ENCODE data around the gene LAMTOR1. TPM values are rescaled to one million over a fixed set of nuclear protein-coding genes. Genes with fewer than 3 reads are reported as not detected.

Gene LAMTOR1
- polyA plus RNA-seq, 6 donors from 2014 or later: 108 to 191 (median 132) TPM

DNA sequence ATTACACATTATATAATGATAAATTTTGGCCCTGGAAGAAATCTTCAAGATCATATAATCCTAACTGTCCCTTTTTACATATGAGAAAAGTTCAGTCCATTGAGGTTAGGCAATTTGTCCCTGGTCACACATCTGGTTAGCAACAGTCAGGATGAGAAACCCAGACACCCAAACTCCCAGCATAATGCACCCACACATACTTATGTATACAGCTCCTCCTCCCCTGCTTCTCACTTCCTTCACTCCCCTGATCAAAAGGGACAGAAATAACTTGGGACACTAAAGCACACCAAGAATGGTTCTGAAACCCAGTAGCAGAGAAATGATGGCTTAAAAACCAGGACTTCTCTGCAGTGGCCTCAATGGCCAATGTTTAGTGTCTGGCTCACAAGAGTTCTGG is 33.9 kb downstream of the LAMTOR1 start:
- H3K4me3 Mint-ChIP-seq: no peak overlapping the region
- peak overlapping the region in 3 of 6 donors; percentile 3 to 94 (median 14) for H3K27ac Mint-ChIP-seq
- peaks cover 6 to 9% of the 10 kb centered on the region in 2 donors for H3K36me3 Mint-ChIP-seq
- no peaks in the 10 kb centered on the region for H3K9me3 Mint-ChIP-seq
- no peaks in the 10 kb centered on the region for H3K27me3 Mint-ChIP-seq
- ATAC-seq (ENCODE audit: low read depth in 2 of 2) (no peak), DNase-seq (no peak)
- H3K4me1 Mint-ChIP-seq: peaks cover 14 to 16% (median 16%) of the 10 kb centered on the region in 3 donors

DNA sequence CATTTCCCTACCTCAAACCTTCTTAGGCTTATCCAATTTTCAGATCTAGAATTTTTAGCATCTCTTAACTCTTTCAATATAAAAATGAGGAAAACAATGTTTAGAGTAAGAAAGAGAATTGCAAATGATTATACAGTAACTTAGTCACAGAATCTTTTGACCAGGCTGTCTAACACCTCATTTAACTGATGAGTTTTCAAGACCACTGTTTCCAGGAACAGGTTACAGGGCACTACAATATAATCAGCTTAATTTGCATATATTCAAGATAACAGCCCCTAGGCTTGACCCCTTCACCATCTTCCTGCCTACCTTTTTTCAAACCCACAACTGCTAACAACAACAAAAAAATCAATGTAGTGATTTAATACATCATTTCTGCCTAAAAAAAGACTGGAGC is 35.4 kb downstream of the LAMTOR1 start:
- Mint-ChIP-seq H3K4me3 (no peak overlapping the region), H3K27ac (peak overlapping the region in 1 of 6 donors; percentile 2), H3K4me1 (peaks cover 14 to 16% (median 16%) of the 10 kb centered on the region in 3 donors), H3K27me3 (no peaks in the 10 kb centered on the region), H3K9me3 (no peaks in the 10 kb centered on the region), H3K36me3 (peaks cover 6 to 9% of the 10 kb centered on the region in 2 donors)
- no peak for ATAC-seq (ENCODE audit: low read depth in 2 of 2)
- DNase-seq: no peak

DNA sequence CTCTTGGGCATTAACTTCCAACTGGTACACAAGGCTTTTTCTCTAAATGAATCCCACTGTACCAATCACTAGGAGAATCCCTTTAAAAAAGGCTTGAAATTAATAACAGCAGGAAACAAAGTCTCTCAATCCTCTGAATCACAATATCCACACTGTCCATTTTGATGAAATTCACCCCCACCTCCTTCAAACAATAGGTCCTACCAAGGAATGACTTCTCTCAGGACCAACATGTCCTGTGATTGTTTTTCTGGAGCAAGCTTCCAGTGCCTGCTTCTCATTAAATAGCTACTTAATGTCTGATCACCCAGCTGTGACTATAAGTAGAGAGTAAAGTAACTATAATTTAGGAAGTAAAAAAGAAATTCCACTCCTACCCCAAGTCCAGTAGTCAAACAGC is 35.8 kb downstream of the LAMTOR1 start:
- Mint-ChIP-seq H3K27ac (no peak overlapping the region), H3K9me3 (no peaks in the 10 kb centered on the region), H3K4me1 (peaks cover 14 to 19% (median 16%) of the 10 kb centered on the region in 3 donors), H3K27me3 (no peaks in the 10 kb centered on the region), H3K36me3 (peaks cover 6 to 9% of the 10 kb centered on the region in 2 donors), H3K4me3 (no peak overlapping the region)
- ATAC-seq (ENCODE audit: low read depth in 2 of 2): no peak
- DNase-seq: no peak

DNA sequence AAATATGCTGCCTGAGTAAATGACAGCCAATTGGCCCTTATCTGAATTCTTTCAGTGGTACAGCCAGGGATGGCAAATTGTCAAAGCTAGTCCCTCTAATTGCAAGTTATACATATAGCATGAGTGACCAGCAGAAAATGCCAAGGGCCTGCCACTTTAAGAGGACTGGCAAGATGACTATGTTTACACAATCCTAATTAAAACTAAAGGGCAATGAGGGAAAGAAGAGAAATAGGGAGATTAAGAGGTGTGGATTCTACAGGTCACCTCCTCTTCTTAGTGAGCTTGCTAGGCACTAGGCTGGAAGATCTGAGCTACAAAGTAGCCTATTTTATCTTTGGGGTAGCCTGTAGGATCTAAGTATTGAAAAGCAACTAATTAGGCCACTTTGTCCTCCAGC is 36.2 kb downstream of the LAMTOR1 start:
- peaks cover 6 to 9% of the 10 kb centered on the region in 2 donors for H3K36me3 Mint-ChIP-seq
- H3K4me3 Mint-ChIP-seq: no peak overlapping the region
- DNase-seq (no peak), ATAC-seq (ENCODE audit: low read depth in 2 of 2) (no peak)
- no peaks in the 10 kb centered on the region for H3K9me3 Mint-ChIP-seq
- H3K27ac Mint-ChIP-seq: peak overlapping the region in 1 of 6 donors; percentile 25
- H3K27me3 Mint-ChIP-seq: no peaks in the 10 kb centered on the region
- H3K4me1 Mint-ChIP-seq: peaks cover 16 to 23% (median 20%) of the 10 kb centered on the region in 3 donors

DNA sequence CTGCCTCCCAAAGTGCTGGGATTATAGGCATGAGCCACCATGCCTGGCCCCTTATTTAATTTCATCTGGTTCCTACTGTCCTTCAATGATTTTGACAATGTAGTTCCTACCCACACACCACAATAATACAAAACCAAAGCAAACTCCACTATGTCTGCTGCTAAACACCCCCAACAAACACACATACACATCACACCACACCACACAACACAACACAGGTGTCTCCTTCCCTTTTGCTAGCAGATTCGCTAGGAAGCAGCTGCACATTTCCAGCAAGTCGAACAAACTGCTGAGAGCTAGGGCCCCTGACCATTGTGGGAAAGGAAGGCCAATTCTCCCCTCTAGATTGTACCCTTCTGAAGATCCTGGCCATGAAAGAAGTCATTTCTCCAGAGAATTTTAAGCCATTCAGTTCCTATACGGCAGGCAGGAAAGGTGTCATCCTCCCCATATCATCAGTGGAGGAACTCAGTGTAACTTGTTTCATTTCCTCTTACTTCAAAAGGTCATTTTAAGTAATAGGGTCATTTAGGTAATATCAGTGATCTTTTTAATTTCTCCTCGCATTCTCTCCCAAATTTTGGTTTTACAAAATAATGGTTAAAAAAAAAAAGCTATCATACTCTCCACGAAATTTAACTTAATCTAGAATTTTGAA is 41.2 kb downstream of the LAMTOR1 start:
- peak overlapping the region; percentile 89 to 98 (median 93) for H3K27ac Mint-ChIP-seq
- ATAC-seq (ENCODE audit: low read depth in 2 of 2): peak; percentile 92
- H3K4me1 Mint-ChIP-seq: peaks cover 6 to 13% (median 9%) of the 10 kb centered on the region in 3 donors
- no peak for DNase-seq
- no peaks in the 10 kb centered on the region for H3K27me3 Mint-ChIP-seq
- peak overlapping the region in 7 of 8 donors; percentile 69 to 90 (median 80) for H3K4me3 Mint-ChIP-seq
- no peaks in the 10 kb centered on the region for H3K36me3 Mint-ChIP-seq
- H3K9me3 Mint-ChIP-seq: no peaks in the 10 kb centered on the region

DNA sequence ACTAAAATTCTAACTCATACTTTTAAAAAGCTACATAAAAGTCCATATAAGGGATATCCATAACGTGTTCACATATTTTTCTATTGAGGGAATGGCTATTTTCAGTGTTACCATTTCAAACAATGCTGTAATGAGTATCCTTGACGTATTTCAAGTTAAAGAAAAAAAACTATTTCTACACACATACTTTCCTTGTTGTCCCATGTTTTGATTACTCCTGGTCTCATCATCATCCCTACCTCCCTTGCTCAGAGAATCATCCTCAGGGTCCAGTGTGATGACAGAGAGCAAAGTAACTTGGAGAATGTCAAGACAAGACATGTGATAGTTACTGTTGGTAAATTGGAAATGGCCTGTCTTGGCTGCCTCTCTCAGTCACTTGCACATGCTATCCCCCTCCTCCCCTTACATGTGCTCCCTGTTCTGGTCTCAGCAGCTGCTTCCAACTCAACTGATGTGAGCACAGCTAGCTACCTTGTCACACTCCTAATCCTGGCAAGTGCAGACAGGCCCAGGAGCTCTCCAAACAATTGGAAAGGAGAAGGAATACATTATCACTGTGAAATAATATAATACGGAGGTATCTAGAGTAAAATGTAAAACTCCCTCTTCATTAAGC is 44.6 kb downstream of the LAMTOR1 start:
- H3K4me3 Mint-ChIP-seq: no peak overlapping the region
- H3K36me3 Mint-ChIP-seq: no peaks in the 10 kb centered on the region
- no peaks in the 10 kb centered on the region for H3K27me3 Mint-ChIP-seq
- DNase-seq (no peak), ATAC-seq (ENCODE audit: low read depth in 2 of 2) (no peak)
- peaks cover 6 to 13% (median 9%) of the 10 kb centered on the region in 3 donors for H3K4me1 Mint-ChIP-seq
- H3K27ac Mint-ChIP-seq: peak overlapping the region in 1 of 6 donors; percentile 74
- no peaks in the 10 kb centered on the region for H3K9me3 Mint-ChIP-seq

DNA sequence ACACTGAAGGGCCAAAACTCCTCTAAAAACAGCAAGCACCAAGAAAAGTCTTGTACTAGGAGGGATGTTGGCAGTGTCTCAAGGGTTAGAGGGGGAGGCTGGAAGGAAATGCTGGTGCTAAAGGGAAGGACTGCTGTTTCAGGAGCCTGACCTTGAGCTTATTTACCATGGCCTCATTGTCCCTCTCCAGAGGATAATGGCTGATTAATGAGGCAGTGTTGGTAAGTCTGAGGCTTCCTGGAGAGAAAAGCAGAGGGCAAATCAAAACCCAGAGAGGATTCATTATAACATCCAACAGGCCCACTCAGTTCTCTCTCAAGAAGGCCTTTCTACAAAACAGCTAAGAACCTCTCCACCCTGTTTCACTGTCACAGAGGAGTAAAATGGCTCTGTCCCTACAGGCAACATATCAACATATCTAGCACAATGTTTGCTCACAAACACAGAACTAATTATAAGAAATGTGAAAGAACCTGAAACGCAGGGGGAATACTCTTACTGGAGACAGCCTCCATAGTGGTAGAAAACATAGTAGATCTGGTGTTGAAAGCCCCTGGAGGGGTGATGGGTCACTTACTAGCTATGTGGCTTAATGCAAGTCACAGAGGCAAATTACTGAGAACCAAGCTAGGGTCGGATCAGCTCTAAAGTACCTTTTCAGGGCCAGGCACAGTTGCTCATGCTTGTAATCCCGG is 54.2 kb downstream of the LAMTOR1 start:
- Mint-ChIP-seq H3K4me3 (no peak overlapping the region), H3K36me3 (no peaks in the 10 kb centered on the region), H3K27me3 (no peaks in the 10 kb centered on the region), H3K27ac (peak overlapping the region in 1 of 6 donors; percentile 7), H3K4me1 (peaks cover 2 to 5% (median 3%) of the 10 kb centered on the region in 3 donors), H3K9me3 (no peaks in the 10 kb centered on the region)
- no peak for ATAC-seq (ENCODE audit: low read depth in 2 of 2)
- DNase-seq: no peak

Other genes starting within 250 kb of the LAMTOR1 start
- not detected for gene DEFB131B, start 224.8 kb downstream of the LAMTOR1 start, polyA plus RNA-seq (ENCODE audit: low read depth in 6 of 6)
- gene XNDC1N, start 174.7 kb downstream of the LAMTOR1 start, polyA plus RNA-seq (ENCODE audit: low read depth in 6 of 6): 1 to 10 TPM; 4.5 to 8.4 (median 6.0) TPM
- gene RNF121, start 174.3 kb downstream of the LAMTOR1 start, polyA plus RNA-seq (ENCODE audit: low read depth in 6 of 6): 10 to 100 TPM in 2 of 6 donors, 1 to 10 TPM in 4; 6.5 to 11.3 (median 9.2) TPM
- gene IL18BP, start 104.4 kb downstream of the LAMTOR1 start, polyA plus RNA-seq (ENCODE audit: low read depth in 6 of 6): 10 to 100 TPM in 1 of 6 donors, 1 to 10 TPM in 5; 2.1 to 10.4 (median 5.7) TPM
- 100 to 1,000 TPM in 1 of 6 donors, 10 to 100 TPM in 4, 1 to 10 TPM in 1; 5.4 to 102 (median 20.4) TPM for gene NUMA1, start 22.8 kb downstream of the LAMTOR1 start, polyA plus RNA-seq (ENCODE audit: low read depth in 6 of 6)
- 1 to 10 TPM; 1.6 to 6.2 (median 3.2) TPM for gene LRRC51, start 22.4 kb downstream of the LAMTOR1 start, polyA plus RNA-seq (ENCODE audit: low read depth in 6 of 6)
- gene TOMT, start 2.6 kb upstream of the LAMTOR1 start, polyA plus RNA-seq (ENCODE audit: low read depth in 6 of 6): not detected
- 10 to 100 TPM; 44.4 to 70.7 (median 54.3) TPM for gene ANAPC15, start 9.4 kb upstream of the LAMTOR1 start, polyA plus RNA-seq (ENCODE audit: low read depth in 6 of 6)
- under 1 TPM in 2 of 6 donors, not detected in 4; 0.51 to 0.75 TPM for gene FOLR3, start 32.4 kb upstream of the LAMTOR1 start, polyA plus RNA-seq (ENCODE audit: low read depth in 6 of 6)
- gene FOLR1, start 88.8 kb upstream of the LAMTOR1 start, polyA plus RNA-seq (ENCODE audit: low read depth in 6 of 6): not detected
- gene FOLR2, start 113.5 kb upstream of the LAMTOR1 start, polyA plus RNA-seq (ENCODE audit: low read depth in 6 of 6): 1 to 10 TPM in 2 of 6 donors, under 1 TPM in 2, not detected in 2; 0.70 to 1.6 (median 1.2) TPM
- 10 to 100 TPM in 1 of 6 donors, 1 to 10 TPM in 5; 4.8 to 13.1 (median 7.7) TPM for gene INPPL1, start 121.5 kb upstream of the LAMTOR1 start, polyA plus RNA-seq (ENCODE audit: low read depth in 6 of 6)
- not detected for gene PHOX2A, start 140.9 kb upstream of the LAMTOR1 start, polyA plus RNA-seq (ENCODE audit: low read depth in 6 of 6)

Data from naive B cell (primary cell).